AG04449 (cell line): ENCODE results near the gene OSBP2.

ENCODE experiments used
- CTCF ChIA-PET: fragments of 350-600 bp; formaldehyde crosslinking; extraction: SDS; loops from one replicate; lab custom pipeline; 2021; ENCODE audit warnings: antibody characterized with exemption; lab: Yijun Ruan, JAX
- POLR2A ChIA-PET: fragments of 400-600, 350-600 bp; formaldehyde crosslinking; extraction: SDS; loops from one replicate; lab custom pipeline; 2020; ENCODE audit warnings: antibody characterized with exemption, inconsistent platforms; lab: Yijun Ruan, JAX
- DNase-seq: peaks from one replicate; pipeline ENCODE4 v3.0.0-alpha.2; 2010; ENCODE audit warnings: low read depth, low spot score
- H3K4me3 ChIP-seq: 2 replicates; pipeline ENCODE4 v1.5.1; 2011; ENCODE audit warnings: low read depth, mild to moderate bottlenecking, control low read depth, low read length
- TF ChIP-seq, protein P1 (sequence below): IDR thresholded peaks from one replicate; pipeline ENCODE4 v1.5.1; 2011; ENCODE audit warnings: mild to moderate bottlenecking, moderate library complexity, low read length, control low read depth, inconsistent platforms; ENCODE audit not compliant: insufficient read depth; ENCODE audit errors: missing control alignments

Gene OSBP2

DNA sequence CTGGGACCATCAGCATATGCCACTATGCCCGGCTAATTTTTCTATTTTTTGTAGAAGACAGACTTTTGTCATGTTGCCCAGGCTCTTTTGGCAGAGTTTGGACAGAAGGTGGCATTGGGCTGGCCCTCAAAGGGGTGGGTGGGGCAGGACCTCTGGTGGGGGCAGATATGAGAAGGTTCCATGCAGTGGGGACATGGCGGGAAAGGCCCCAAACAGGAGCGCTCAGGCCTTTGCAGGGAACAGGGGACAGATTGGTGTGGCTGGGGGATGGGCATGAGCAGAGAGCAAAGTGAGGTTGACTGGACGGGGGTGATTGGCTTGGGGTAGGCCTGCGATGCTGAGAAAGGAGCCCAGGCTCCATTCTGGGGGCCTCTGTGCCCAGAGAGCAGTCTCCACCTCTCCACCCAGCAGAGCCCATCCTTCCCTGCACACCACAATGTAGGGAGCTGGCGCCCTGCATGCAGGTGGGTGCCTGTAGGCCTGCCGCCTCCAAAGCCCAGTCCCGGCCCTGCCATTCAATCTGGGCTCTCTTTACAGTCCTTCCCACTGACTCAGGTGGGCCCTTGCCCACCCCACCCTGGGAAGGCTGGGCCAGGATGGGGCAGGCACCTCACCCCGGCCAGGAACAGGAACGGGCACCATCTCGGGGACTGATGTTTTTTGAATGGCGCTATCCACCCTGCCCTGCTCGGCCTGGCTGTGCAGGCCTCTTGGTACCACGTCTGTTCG lies 175.2 kb downstream of the OSBP2 start:
- CTCF ChIA-PET: interaction anchor here (1.0 to 1.2 kb wide), 2 partner anchors 18 to 20 kb away, joined by 4 to 5 read pairs; no protein-coding TSS in a partner anchor
- POLR2A ChIA-PET: no interaction called here
- TF ChIP-seq, protein P1, sequence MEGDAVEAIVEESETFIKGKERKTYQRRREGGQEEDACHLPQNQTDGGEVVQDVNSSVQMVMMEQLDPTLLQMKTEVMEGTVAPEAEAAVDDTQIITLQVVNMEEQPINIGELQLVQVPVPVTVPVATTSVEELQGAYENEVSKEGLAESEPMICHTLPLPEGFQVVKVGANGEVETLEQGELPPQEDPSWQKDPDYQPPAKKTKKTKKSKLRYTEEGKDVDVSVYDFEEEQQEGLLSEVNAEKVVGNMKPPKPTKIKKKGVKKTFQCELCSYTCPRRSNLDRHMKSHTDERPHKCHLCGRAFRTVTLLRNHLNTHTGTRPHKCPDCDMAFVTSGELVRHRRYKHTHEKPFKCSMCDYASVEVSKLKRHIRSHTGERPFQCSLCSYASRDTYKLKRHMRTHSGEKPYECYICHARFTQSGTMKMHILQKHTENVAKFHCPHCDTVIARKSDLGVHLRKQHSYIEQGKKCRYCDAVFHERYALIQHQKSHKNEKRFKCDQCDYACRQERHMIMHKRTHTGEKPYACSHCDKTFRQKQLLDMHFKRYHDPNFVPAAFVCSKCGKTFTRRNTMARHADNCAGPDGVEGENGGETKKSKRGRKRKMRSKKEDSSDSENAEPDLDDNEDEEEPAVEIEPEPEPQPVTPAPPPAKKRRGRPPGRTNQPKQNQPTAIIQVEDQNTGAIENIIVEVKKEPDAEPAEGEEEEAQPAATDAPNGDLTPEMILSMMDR: no peak
- H3K4me3 ChIP-seq: no peak overlapping the region
- no peak for DNase-seq

DNA sequence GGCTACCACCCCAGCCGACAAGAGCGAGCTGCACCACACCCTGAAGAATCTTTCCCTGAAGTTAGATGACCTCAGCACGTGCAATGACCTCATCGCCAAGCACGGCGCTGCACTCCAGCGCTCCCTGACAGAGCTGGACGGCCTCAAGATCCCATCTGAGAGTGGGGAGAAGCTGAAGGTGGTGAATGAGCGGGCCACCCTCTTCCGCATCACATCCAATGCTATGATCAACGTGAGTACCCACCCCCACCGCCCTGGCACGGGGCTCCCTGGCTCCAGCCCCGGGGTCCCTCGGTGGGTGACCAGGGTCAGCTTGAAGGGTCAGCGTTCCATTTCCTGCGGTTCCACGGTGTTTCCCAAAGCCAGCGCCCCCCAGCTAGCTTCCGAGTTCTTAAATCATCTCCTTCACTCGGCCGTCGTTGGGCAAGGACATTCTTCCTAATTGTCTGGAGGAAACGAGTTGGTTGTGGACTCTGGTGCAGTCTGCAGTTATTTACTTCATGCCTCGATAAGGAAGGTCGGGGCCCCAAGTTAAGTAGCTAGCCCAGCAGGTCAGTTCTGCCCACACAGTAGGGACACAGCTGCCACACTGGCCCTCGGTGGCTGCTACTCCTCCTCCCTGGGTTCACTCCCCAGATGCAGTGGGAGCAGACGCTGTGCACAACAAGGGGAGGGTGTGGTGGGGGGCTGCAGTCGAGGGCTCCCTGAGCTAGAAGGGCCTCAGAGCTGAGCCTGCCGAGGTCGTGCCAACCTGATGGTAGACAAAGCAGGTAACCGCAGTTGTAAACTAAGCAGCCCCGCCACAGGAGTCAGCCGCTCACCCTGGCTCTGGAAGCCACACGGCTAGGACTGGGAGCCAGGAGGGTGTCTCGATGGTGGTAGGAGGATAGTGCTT lies 176.0 kb downstream of the OSBP2 start:
- CTCF ChIA-PET: interaction anchor here (1.0 kb wide), 1 partner anchor 17 kb away, joined by 5 read pairs; no protein-coding TSS in a partner anchor
- TF ChIP-seq, protein P1: no peak
- DNase-seq: no peak
- POLR2A ChIA-PET: interaction anchor here (0.6 kb wide), 1 partner anchor 15 kb away, joined by 3 read pairs; no protein-coding TSS in a partner anchor
- no peak overlapping the region for H3K4me3 ChIP-seq

DNA sequence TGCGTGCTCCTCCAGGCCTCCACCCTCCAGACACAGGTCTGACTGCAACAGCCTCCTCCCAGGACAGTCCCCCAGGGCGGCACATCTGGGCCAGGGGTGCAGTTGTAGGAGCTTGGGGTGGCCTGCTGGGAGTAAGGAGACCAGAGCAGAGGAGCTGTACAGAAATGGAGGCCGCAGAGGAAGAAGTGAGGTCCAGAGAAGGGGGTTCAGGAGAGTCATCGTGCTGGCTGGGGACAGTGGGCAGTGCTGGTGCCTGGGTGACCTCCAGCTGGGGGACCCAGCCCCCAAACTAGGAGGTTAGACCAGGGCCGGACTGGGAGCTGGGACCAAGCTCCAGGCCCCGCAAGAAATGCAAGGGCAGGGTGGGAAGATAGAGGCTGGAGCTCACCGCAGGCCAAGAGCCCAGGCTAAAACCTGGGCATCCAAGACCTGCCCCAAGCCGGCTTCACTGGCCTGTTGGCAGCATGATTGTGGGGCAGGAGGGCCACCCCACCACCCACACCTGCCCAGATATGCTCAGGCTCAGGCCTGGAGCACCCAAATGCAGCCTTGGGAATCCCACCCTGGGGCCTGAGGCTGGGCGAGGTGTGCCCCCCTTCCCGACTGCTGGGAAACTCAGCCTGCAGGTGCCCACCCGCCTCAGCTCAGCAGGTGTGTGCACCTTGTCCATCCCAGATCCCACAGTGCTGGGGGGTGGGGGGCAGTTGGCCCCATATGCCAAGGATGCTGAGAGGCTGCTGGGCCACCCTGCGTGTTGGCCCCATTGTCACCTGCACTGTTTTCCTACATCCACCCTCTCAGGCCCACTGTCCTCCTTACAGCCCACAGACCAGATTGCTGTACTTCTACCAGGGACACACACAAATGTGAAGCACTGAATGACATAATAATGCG lies 177.0 kb downstream of the OSBP2 start:
- no peak overlapping the region for H3K4me3 ChIP-seq
- POLR2A ChIA-PET: interaction anchor here (0.6 kb wide), 1 partner anchor 14 kb away, joined by 3 read pairs; no protein-coding TSS in a partner anchor
- TF ChIP-seq, protein P1: no peak
- DNase-seq: no peak
- CTCF ChIA-PET: no interaction called here

DNA sequence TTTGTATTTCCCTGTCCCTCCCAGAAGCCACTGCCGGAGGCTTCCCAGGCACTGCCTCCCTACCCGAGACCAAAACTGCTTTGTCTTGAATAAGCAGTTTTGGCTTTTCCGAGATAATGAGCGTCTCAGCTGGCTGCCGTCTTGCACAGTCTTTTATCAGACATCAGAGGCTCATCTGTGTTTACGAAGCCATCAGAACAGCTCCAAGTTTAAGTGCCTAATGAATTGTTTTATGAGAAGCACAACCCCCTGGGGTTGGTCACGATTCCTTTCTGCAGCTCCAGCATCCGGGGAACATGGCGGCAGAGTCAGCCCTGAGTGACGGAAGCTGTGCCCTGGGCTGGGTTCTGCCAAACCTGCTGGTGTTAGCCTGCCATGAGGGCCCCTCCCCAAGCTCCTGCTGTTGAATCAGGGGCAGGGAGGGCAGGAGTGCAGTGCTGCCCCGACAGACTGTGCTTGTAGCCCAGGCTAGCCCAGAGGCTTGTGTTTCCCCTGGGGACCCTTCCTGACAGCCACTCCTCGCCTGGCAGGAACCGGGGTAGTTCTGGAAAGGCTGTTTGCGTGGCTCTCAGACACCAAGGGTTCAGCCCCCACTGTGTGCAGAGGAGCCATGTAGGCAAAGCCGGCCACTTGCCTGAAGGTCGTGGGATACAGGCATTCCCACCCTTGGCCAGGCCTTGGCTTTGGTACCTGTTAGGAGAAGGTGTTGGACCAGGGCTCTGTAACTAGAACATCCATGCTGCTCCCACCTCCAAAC lies 177.8 kb downstream of the OSBP2 start:
- TF ChIP-seq, protein P1: no peak
- ChIA-PET POLR2A (no interaction called here), CTCF (no interaction called here)
- H3K4me3 ChIP-seq: no peak overlapping the region
- no peak for DNase-seq

DNA sequence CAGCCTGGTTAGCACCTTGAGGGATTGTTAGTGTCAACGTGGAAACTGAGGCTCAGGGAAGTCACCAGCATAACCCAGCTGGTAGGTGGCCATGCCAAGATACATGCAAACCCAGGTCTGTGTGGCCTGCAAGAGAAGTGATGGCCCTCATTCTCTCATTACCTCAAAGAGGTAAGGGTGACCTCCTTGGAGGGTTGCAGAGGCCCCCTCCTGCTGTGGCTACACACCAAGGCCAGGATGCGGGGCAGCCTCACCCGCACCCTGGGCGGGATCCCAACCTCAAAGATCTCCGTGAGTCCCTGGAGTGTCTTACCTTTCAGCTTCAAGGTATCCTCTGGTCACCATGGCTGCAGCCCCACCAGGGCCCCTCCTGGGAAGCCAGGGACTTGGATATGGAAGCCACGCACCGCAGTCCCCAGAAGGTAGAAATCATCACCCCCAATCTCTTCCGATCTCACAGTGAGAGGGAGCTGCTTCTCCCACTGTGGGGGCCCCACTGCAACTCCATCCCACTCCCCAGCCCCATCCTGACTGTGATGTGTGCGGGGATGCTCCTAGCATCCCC lies 178.5 kb downstream of the OSBP2 start:
- CTCF ChIA-PET: interaction anchor here (2.4 kb wide), 1 partner anchor 47 kb away, joined by 6 read pairs; no protein-coding TSS in a partner anchor
- H3K4me3 ChIP-seq: no peak overlapping the region
- DNase-seq: no peak
- TF ChIP-seq, protein P1: no peak
- POLR2A ChIA-PET: no interaction called here
